GM12865 (cell line): ENCODE measurements around the gene VEZT.
"Not testable (repeated sequence)": the region's sequence is repeated elsewhere in the genome, so short reads cannot be mapped to it uniquely, and the experiment has no call there.

Experiments used
- DNase-seq: peaks from one replicate; pipeline ENCODE4 v3.0.0; 2010; ENCODE audit warnings: low read depth
- H3K4me3 ChIP-seq: 2 replicates; pipeline ENCODE4 v1.5.1; 2011; ENCODE audit warnings: mild to moderate bottlenecking, low read depth, low read length, control low read depth
- TF ChIP-seq, protein P1 (sequence below): IDR thresholded peaks from 2 replicates; pipeline ENCODE4 v1.5.1; 2011; ENCODE audit warnings: low read length, control low read depth, low read depth, inconsistent platforms; ENCODE audit not compliant: insufficient read depth; ENCODE audit errors: missing control alignments

Gene VEZT

DNA sequence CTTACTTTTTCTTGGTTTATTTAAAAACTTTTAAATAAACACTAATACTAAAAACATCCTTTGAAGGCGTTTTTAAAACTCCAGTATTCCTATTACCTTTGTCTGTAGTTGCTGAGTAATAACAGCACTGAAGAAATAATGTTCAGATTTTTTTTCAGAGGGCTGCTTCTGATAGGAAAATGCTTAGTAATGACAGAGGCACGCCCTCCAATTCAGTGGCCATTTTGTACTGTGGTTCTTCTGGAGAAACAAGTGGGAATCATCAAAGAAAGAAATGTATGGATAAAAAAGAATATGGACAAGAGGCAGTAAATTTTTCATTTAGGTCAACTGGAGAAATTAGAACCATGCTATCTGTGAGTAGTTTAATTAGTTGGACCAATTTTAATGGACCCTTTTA is 13.6 kb downstream of the VEZT start:
- H3K4me3 ChIP-seq: no peak overlapping the region
- TF ChIP-seq, protein P1, sequence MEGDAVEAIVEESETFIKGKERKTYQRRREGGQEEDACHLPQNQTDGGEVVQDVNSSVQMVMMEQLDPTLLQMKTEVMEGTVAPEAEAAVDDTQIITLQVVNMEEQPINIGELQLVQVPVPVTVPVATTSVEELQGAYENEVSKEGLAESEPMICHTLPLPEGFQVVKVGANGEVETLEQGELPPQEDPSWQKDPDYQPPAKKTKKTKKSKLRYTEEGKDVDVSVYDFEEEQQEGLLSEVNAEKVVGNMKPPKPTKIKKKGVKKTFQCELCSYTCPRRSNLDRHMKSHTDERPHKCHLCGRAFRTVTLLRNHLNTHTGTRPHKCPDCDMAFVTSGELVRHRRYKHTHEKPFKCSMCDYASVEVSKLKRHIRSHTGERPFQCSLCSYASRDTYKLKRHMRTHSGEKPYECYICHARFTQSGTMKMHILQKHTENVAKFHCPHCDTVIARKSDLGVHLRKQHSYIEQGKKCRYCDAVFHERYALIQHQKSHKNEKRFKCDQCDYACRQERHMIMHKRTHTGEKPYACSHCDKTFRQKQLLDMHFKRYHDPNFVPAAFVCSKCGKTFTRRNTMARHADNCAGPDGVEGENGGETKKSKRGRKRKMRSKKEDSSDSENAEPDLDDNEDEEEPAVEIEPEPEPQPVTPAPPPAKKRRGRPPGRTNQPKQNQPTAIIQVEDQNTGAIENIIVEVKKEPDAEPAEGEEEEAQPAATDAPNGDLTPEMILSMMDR: no peak
- no peak for DNase-seq

GRCh38 chr12:95234187-95234586 is 16.6 kb downstream of the VEZT start:
- not testable (repeated sequence) for H3K4me3 ChIP-seq, DNase-seq

DNA sequence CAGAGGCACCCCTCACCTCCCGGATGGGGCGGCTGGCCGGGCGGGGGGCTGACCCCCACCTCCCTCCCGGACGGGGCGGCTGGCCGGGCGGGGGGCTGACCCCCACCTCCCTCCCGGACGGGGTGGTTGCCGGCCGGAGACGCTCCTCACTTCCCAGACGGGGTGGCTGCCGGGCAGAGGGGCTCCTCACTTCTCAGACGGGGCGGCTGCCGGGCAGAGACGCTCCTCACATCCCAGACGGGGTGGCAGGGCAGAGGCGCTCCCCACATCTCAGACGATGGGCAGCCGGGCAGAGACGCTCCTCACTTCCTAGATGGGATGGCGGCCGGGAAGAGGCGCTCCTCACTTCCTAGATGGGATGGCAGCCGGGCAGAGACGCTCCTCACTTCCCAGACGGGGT is 18.0 kb downstream of the VEZT start:
- not testable (repeated sequence) for H3K4me3 ChIP-seq, DNase-seq

DNA sequence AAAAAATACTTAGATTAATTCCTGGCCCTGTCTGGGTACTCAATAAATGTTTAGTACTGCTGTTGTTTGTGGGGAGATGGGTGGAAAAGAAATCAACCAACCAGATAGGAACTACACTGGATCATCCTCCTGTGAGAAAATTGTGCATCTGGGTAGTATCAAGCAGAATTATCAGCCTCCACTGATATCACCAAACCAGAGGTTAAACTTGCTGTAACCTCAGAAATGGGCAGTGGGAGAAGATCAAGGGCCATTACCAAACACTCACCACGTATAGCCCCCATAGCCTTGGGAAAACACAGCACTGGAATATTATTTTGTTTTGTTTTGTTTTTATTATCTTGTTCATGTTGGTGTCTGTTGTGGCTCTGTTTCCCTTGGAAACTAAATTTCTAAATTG is 19.7 kb downstream of the VEZT start:
- TF ChIP-seq, protein P1: no peak
- DNase-seq: no peak
- no peak overlapping the region for H3K4me3 ChIP-seq

DNA sequence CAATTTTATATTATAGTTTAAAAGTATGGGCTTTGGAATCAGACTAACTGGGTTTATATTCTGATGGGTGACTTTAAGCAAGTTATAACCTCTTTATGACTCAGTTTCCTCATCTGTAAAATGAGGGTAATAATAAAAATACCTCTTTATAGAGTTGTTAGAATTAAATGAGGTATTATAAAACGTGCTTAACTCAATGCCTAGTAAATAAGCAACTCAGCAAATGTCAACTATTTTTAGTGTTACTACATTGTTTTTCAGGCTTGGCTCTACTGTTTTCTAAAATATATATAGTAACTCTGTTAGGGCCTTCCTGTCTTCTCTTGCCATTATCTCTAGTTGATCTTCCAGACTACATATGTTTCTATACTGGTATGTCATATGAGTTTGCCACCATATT is 20.5 kb downstream of the VEZT start:
- H3K4me3 ChIP-seq: no peak overlapping the region
- DNase-seq: no peak
- TF ChIP-seq, protein P1: no peak

GRCh38 chr12:95239216-95239615 is 21.6 kb downstream of the VEZT start:
- no peak for DNase-seq
- H3K4me3 ChIP-seq: no peak overlapping the region
- TF ChIP-seq, protein P1: no peak

- DNase-seq, H3K4me3 ChIP-seq: not testable (repeated sequence)
Observed at GRCh38 chr12:95239835-95240234, 22.2 kb downstream of the VEZT start.

- peak; percentile 6 for DNase-seq
- no peak overlapping the region for H3K4me3 ChIP-seq
- TF ChIP-seq, protein P1: no peak
Observed at GRCh38 chr12:95240556-95240955, 22.9 kb downstream of the VEZT start.

DNA sequence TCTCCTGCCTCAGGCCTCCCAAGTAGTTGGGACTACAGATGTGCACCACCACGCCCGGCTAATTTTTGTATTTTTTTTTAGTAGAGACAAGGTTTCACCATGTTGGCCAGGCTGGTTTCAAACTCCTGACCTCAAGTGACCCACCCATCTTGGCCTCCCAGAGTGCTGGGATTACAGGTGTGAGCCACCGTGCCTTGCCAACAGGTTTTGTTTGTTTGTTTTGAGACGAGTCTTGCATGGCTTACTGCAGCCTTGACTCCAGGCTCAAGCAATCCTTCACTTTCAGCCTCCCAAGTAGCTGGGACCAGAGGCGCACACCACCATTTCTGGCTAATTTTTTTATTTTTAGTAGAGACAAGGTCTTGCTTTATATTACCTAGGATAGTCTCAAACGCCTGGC is 23.5 kb downstream of the VEZT start:
- DNase-seq, H3K4me3 ChIP-seq: not testable (repeated sequence)
